ENCODE results near the gene CTDSPL. TPM values are rescaled to one million over a fixed set of nuclear protein-coding genes. Genes with fewer than 3 reads are reported as not detected.
A peak's percentile ranks its signal among the peaks of the same experiment; 100 is the strongest.

CTDSPL gene
- total and polyA plus RNA-seq, 2 experiments from 2014 or later: 7.1 to 33.4 TPM

DNA sequence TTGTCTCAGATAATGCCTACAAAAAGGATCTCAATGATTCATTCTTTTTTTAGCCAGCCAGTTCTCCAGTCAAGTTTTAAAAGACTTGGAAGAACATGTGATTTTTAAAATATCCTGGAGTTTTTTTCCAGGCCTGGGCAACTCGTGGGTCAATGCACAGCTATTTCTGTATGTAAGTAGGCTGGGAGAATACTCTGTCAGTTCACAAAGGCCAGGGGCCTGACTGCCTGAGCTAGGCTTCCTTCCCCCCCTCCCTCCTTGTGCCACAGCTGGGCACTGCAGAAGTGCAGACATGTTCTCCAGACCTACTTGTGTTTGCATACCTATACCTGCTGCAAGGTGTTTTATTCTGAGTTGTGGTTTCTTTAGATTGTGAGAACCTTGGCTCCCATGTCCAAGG lies 43.7 kb downstream of the CTDSPL start:
- Histone ChIP-seq H3K4me1 (ENCODE audit: insufficient read depth) (peaks cover 31% of the 10 kb centered on the region), H3K9me3 (ENCODE audit: low read depth) (no peaks in the 10 kb centered on the region), H3K27ac (peak overlapping the region; percentile 63), H3K79me2 (ENCODE audit: insufficient read depth) (peaks cover 74% of the 10 kb centered on the region), H3K27me3 (replicated peaks; ENCODE audit: insufficient read depth) (no peaks in the 10 kb centered on the region), H3K4me2 (ENCODE audit: unreplicated experiment) (peak overlapping the region; percentile 29), H3K9ac (peak overlapping the region; percentile 17; the same call in 1 of the 2 replicates), H2AFZ (no peak overlapping the region), H3K36me3 (ENCODE audit: low read depth) (no peaks in the 10 kb centered on the region), H3K9me2 (ENCODE audit: insufficient read depth) (no peaks in the 10 kb centered on the region), H3K4me3 (no peak overlapping the region), H3F3A (ENCODE audit: insufficient read depth) (peaks cover 29% of the 10 kb centered on the region), H4K20me1 (ENCODE audit: insufficient read depth) (no peaks in the 10 kb centered on the region)
- WGBS, 2 experiments (ENCODE audit: low coverage in 1 of 2, low lambda C conversion rate in 2 of 2, missing lambda C conversion rate in 2 of 2): 4 to 21% methylated on average over 1 of the region's 1 CpG
- TF ChIP-seq EZH2 (IDR thresholded peaks at IDR 0.05; ENCODE audit: insufficient read depth, poor library complexity, severe bottlenecking) (no peak), EZH2phosphoT487 (IDR thresholded peaks at IDR 0.05; ENCODE audit: insufficient read depth, low read depth) (no peak)
- in situ Hi-C loops (cut with MboI): no loop called here
- DNase-seq: peak; percentile 6

DNA sequence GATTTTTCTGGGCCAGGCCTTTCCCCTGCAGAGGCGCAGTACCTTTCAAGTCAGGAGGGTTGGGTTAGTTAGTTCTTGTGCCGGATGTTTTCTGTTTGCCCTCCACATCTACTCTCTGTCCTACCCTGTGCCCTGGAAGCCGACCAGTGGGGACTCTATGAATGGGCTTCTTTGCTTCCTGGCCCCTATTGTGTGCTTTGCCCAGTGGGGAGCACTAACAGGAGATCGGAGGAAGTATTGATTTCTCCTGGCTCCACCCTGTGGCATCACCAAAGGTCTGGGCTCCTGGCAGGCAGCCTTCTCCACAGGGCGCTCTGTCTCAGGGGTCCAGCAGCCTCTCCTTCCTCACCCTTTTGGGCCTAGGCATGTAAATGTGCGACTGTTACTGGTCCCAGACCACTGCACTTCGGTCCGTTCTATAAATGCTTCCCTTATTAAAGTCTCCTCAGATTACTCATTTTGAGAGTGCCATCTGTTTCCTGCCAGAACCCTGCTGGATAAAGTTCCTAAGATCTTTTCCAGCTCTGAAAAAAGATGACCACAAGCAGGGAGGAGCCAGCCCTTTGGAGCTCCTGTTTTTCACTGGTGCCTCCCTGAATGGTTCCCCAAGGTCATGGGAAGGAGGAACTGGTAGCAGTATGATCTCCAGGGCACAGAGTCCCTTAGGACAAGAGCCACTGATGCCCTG lies 44.5 kb downstream of the CTDSPL start:
- DNase-seq: peak; percentile 83
- TF ChIP-seq EZH2 (IDR thresholded peaks at IDR 0.05; ENCODE audit: insufficient read depth, poor library complexity, severe bottlenecking) (no peak), EZH2phosphoT487 (IDR thresholded peaks at IDR 0.05; ENCODE audit: insufficient read depth, low read depth) (no peak)
- 0 out of 2 replicates have a peak overlapping the region, but pooled peaks have one; percentile 3 for H2AFZ ChIP-seq
- peaks cover 29% of the 10 kb centered on the region for H3F3A ChIP-seq (ENCODE audit: insufficient read depth)
- peaks cover 76% of the 10 kb centered on the region for H3K79me2 ChIP-seq (ENCODE audit: insufficient read depth)
- H3K4me1 ChIP-seq (ENCODE audit: insufficient read depth): peaks cover 31% of the 10 kb centered on the region
- 53 to 54% methylated on average over 8 of the region's 8 CpGs for WGBS, 2 experiments (ENCODE audit: low coverage in 1 of 2, low lambda C conversion rate in 2 of 2, missing lambda C conversion rate in 2 of 2)
- no peaks in the 10 kb centered on the region for H3K27me3 ChIP-seq (replicated peaks; ENCODE audit: insufficient read depth)
- peak overlapping the region; percentile 47 for H3K27ac ChIP-seq
- peak overlapping the region; percentile 14 for H3K4me2 ChIP-seq (ENCODE audit: unreplicated experiment)
- no peaks in the 10 kb centered on the region for H3K9me2 ChIP-seq (ENCODE audit: insufficient read depth)
- no peaks in the 10 kb centered on the region for H4K20me1 ChIP-seq (ENCODE audit: insufficient read depth)
- no peaks in the 10 kb centered on the region for H3K9me3 ChIP-seq (ENCODE audit: low read depth)
- H3K9ac ChIP-seq: no peak overlapping the region
- no peak overlapping the region for H3K4me3 ChIP-seq
- in situ Hi-C loops (cut with MboI): no loop called here
- no peaks in the 10 kb centered on the region for H3K36me3 ChIP-seq (ENCODE audit: low read depth)

DNA sequence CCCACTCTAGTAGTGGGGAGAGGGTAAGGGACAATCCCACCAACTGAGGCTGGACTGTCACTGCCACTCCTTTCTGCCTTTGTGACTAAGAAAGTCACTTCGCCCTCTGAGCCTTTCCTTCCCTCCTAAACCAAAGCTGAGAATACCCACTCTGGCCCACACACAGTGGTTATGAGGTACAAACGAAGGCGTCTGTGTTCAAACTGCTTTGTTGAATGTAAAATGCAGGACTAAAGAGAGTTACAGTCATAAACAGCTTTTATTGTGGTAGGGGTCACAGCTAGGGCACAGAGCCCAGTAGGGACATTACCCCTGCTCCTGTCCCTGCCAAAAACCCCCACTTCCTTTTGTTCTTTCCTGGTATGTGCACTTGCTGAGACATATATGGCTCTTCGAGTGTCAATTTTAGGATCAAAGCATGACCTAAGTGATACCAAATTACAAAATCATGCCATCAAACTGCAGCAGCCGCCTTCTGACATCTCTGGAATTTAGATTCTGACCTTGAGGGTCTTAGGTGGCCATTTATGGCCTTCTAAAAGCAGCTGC lies 45.1 kb downstream of the CTDSPL start:
- Histone ChIP-seq H3K9me2 (ENCODE audit: insufficient read depth) (no peaks in the 10 kb centered on the region), H3K27me3 (replicated peaks; ENCODE audit: insufficient read depth) (no peaks in the 10 kb centered on the region), H3K79me2 (ENCODE audit: insufficient read depth) (peaks cover 77% of the 10 kb centered on the region), H3F3A (ENCODE audit: insufficient read depth) (peaks cover 29% of the 10 kb centered on the region), H3K36me3 (ENCODE audit: low read depth) (no peaks in the 10 kb centered on the region), H3K4me3 (no peak overlapping the region), H3K4me1 (ENCODE audit: insufficient read depth) (peaks cover 31% of the 10 kb centered on the region), H3K9ac (no peak overlapping the region), H4K20me1 (ENCODE audit: insufficient read depth) (no peaks in the 10 kb centered on the region), H2AFZ (0 out of 2 replicates have a peak overlapping the region, but pooled peaks have one; percentile 3), H3K4me2 (ENCODE audit: unreplicated experiment) (peak overlapping the region; percentile 14), H3K27ac (peak overlapping the region; percentile 47), H3K9me3 (ENCODE audit: low read depth) (no peaks in the 10 kb centered on the region)
- 96 to 99% methylated on average over 5 of the region's 5 CpGs for WGBS, 2 experiments (ENCODE audit: low coverage in 1 of 2, low lambda C conversion rate in 2 of 2, missing lambda C conversion rate in 2 of 2)
- in situ Hi-C loops (cut with MboI): no loop called here
- DNase-seq: no peak
- no peak for TF ChIP-seq EZH2 (IDR thresholded peaks at IDR 0.05; ENCODE audit: insufficient read depth, poor library complexity, severe bottlenecking)
- no peak for TF ChIP-seq EZH2phosphoT487 (IDR thresholded peaks at IDR 0.05; ENCODE audit: insufficient read depth, low read depth)

DNA sequence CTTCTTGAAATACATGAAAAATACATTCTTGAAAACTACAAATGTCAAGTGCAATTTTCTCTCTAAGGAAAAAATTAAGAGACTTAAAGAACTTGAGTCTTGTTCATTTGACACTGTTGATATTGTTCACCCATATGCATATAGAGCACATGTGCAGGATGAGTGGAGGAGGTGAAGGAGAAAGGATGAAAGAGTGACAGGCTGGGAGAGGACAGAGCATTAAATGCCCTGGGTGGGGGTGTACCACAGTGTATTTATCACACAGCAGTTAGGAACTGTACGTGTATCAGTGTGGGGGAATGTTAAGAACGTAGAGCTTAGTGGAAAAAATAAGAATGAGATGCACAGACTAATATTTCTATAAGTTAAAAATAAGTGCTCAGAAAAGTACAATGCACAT lies 45.7 kb downstream of the CTDSPL start:
- 81 to 83% methylated on average over 2 of the region's 2 CpGs for WGBS, 2 experiments (ENCODE audit: low coverage in 1 of 2, low lambda C conversion rate in 2 of 2, missing lambda C conversion rate in 2 of 2)
- H3K9ac ChIP-seq: no peak overlapping the region
- no peak for DNase-seq
- H3K27me3 ChIP-seq (replicated peaks; ENCODE audit: insufficient read depth): no peaks in the 10 kb centered on the region
- no peaks in the 10 kb centered on the region for H4K20me1 ChIP-seq (ENCODE audit: insufficient read depth)
- no peak overlapping the region for H3K27ac ChIP-seq
- H3F3A ChIP-seq (ENCODE audit: insufficient read depth): peaks cover 29% of the 10 kb centered on the region
- H3K9me2 ChIP-seq (ENCODE audit: insufficient read depth): no peaks in the 10 kb centered on the region
- no peaks in the 10 kb centered on the region for H3K9me3 ChIP-seq (ENCODE audit: low read depth)
- H3K4me1 ChIP-seq (ENCODE audit: insufficient read depth): peaks cover 31% of the 10 kb centered on the region
- no peaks in the 10 kb centered on the region for H3K36me3 ChIP-seq (ENCODE audit: low read depth)
- no peak overlapping the region for H2AFZ ChIP-seq
- in situ Hi-C loops (cut with MboI): no loop called here
- no peak overlapping the region for H3K4me3 ChIP-seq
- no peak for TF ChIP-seq EZH2phosphoT487 (IDR thresholded peaks at IDR 0.05; ENCODE audit: insufficient read depth, low read depth)
- no peak for TF ChIP-seq EZH2 (IDR thresholded peaks at IDR 0.05; ENCODE audit: insufficient read depth, poor library complexity, severe bottlenecking)
- H3K79me2 ChIP-seq (ENCODE audit: insufficient read depth): peaks cover 77% of the 10 kb centered on the region
- H3K4me2 ChIP-seq (ENCODE audit: unreplicated experiment): no peak overlapping the region
